CD4-positive, alpha-beta T cell treated with Interleukin-21 for 1 hour (primary cell): ENCODE results near the gene XPR1.
"Not testable (repeated sequence)": the region's sequence is repeated elsewhere in the genome, so short reads cannot be mapped to it uniquely, and the experiment has no call there.

ENCODE experiments used
- DNase-seq: peaks from one replicate; pipeline ENCODE4 v3.0.0-alpha.2; 2020

The XPR1 gene

GRCh38 chr1:180786624-180787023 is 154.8 kb downstream of the XPR1 start:
- DNase-seq, result no peak

GRCh38 chr1:180787628-180788307 is 155.9 kb downstream of the XPR1 start:
- DNase-seq, result no peak

- no peak for DNase-seq
Observed at GRCh38 chr1:180789460-180789859, 157.6 kb downstream of the XPR1 start.

- DNase-seq, result not testable (repeated sequence)
Observed at GRCh38 chr1:180791152-180791551, 159.3 kb downstream of the XPR1 start.

DNA sequence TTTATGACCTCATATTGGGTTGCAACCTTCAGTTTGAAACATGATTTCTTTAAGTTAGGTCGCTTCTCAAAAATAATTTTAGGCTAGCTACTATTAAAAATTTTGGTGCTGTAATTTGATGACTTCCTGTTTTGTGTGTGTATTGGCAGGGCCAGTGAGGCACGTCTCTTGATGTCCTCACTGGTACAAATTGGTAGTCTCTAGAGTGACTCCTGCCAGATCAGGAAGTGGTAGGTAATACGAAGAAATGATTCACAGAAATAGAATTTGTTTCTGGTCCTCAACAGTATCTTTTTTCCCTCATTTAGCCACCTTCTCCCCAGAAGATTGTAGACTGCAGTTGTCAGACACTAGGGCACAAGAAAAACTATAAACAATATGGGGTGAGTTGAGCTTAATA is 160.0 kb downstream of the XPR1 start:
- DNase-seq, result no peak

DNA sequence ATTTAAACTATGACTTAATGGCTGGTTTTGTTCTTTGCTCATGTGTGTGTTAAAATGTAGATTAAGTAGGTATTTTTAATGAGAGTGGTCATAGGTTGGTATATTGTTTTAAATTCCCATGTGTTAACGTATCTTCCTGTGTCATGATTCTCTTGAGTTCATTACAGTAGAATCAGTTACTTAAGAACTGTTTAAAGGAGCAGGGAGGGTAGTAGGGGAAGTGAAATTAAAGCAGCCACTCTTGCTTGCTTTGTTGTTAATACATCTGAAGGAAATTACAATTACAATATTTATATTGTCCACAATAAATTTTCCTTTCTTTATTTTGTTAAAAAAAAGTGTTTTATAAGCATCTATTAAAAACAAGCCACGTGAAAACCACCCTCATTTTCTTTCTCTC is 161.6 kb downstream of the XPR1 start:
- DNase-seq, result no peak

- DNase-seq, result no peak
Observed at GRCh38 chr1:180796897-180797640, 165.2 kb downstream of the XPR1 start.

DNA sequence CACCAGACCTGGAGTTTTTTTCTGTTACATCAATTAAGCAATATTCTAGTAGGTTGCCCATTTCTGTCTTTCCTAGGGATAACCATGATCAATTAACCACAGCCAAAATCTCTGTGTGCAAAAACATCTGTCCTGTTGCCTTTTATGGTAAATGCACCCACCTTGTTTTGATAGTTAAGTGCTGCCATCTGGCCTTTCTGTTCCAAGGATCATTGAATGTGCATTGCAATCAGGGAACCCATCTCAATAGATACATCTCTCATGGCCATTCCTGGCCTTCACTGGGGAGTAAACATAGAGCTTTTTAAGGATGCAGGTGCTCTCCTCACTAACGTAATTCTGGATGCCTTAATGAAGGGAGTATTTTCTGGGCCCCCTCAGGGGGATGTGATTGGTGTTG is 169.1 kb downstream of the XPR1 start:
- no peak for DNase-seq

- no peak for DNase-seq
Observed at GRCh38 chr1:180802813-180803212, 171.0 kb downstream of the XPR1 start.

- DNase-seq, result no peak
Observed at GRCh38 chr1:180805316-180805715, 173.5 kb downstream of the XPR1 start.

GRCh38 chr1:180811298-180811697 is 179.5 kb downstream of the XPR1 start:
- no peak for DNase-seq

DNA sequence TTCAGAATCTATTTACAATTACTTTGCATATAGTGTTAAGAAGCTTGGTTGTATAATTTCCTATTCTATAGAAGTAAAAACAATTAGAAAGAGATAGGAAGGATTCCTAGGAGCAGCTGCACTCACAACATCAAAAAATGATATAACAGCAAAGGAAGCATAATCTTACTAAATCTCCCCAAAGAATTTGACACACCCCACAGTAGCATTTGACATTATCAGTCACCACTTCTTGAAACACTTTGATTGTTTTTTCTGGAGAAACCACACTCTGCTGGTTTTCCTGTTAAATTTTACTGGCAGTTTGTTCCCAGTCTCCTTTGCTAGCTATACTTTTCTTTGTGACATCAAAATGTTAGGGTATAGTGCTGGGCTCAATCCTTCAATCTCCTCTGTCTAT is 180.1 kb downstream of the XPR1 start:
- DNase-seq, result no peak

DNA sequence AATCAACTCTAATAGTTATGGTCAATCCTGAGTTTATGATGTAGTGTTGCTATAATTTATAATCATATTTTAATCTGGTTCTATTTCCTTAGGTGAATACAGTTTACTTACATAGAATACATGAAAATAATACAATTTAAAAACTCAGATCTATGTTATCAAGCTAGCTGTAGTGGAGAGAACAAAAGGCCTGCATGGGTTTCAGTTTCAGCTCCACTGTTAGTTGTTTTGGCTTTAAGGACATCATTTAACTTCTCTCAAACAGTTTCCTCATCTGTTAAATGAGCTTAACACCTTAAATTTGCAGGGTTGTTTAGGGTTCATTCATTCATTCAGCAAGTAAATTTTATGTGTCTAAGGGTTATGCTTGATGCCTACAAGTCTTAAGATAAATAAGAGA is 182.4 kb downstream of the XPR1 start:
- no peak for DNase-seq

DNA sequence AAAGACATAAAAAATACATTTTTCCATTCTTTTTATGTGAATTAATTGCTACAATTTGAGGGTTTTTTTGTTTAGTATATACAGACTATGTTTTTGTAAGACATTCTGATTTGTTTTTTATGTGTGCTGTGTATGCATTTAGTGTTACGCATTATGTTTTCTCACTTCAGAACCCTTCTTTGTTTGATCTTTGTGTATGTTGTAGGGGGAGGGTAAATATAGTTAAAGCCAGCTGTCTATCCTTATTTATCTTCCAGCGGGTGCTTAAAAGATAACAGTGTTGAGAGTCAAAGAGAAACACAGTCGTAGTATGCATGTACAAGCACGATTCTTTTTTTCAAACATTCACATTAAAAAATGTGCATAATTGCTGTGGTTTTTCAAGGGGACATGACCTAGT is 183.4 kb downstream of the XPR1 start:
- no peak for DNase-seq

DNA sequence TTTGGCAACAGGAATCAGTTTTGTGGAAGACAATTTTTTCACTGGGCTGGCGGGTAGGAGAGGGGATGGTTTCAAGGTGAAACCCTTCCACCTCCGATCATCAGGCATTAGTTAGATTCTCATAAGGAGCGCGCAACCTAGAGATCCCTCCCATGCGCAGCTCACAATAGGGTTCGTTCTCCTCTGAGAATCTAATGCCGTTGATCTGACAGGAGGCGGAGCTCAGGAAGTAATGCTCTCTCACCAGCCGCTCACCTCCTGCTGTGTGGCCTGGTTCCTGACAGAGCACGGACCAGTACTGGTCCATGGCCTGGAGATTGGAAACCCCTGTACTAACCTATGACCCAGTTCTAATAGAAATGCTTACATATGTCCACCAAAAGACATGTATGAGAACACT is 184.3 kb downstream of the XPR1 start:
- no peak for DNase-seq

GRCh38 chr1:180821970-180822369 is 190.1 kb downstream of the XPR1 start:
- no peak for DNase-seq

GRCh38 chr1:180831507-180831906 is 199.7 kb downstream of the XPR1 start:
- not testable (repeated sequence) for DNase-seq

GRCh38 chr1:180833180-180833579 is 201.4 kb downstream of the XPR1 start:
- not testable (repeated sequence) for DNase-seq

DNA sequence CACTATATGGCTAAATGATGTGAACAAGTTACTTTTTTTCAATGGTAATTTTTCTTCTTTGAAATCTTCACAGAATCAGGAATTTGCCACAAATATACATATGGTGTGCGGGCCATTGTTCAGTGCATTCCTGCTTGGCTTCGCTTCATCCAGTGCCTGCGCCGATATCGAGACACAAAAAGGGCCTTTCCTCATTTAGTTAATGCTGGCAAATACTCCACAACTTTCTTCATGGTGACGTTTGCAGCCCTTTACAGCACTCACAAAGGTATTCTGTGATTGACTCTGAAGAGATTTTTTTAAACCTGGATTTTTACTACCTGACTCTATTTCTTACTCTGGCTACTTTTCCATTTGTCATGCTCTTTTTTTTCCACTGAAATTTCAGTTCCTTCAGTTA is 204.6 kb downstream of the XPR1 start:
- DNase-seq, result no peak

- no peak for DNase-seq
Observed at GRCh38 chr1:180837020-180837419, 205.2 kb downstream of the XPR1 start.

DNA sequence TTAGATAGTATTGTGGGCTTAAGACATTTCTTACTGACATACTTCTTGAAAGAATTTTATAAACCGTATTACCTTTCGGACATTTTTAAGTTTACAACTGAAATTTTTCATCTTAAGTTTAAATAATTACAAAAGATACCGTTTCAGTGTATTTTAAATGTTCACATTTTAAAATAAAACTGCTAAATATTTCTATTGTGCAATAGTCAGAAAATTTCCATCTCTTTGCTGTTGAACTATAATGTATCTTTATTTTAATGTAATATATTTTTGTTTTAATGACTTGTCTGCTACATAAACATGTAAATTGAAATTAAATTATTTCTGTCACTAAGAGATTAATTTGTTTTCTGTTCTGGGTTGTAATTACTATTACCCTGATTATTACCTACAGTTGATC is 206.7 kb downstream of the XPR1 start:
- DNase-seq, result no peak

GRCh38 chr1:180839547-180839946 is 207.7 kb downstream of the XPR1 start:
- no peak for DNase-seq

- DNase-seq, result no peak
Observed at GRCh38 chr1:180841415-180841814, 209.6 kb downstream of the XPR1 start.

- no peak for DNase-seq
Observed at GRCh38 chr1:180842052-180842451, 210.2 kb downstream of the XPR1 start.
